HepG2 (cell line): ENCODE results near the gene DIP2C.

ENCODE experiments used
- EZH2 ChIP-seq: conservative IDR thresholded peaks from 2 replicates; pipeline ENCODE4 v1.6.1; 2012; ENCODE audit warnings: mild to moderate bottlenecking, low read depth, low read length, moderate library complexity
- GABPB1 ChIP-seq: IDR thresholded peaks from 2 replicates; pipeline ENCODE4 v1.6.1; 2016; ENCODE audit warnings: mild to moderate bottlenecking, missing genetic modification reagents, moderate library complexity, missing compliant biosample characterization
- HNRNPUL1 ChIP-seq: fragments of 200-400 bp; formaldehyde crosslinking; IDR thresholded peaks from 2 replicates; pipeline ENCODE4 v1.6.1; 2017; ENCODE audit warnings: low read depth, mild to moderate bottlenecking, low read length, moderate library complexity
- MAZ ChIP-seq, 2 experiments: sonication (generic) in 1 of 2; formaldehyde crosslinking in 1 of 2; IDR thresholded peaks; 2 replicates each; pipeline versions ENCODE4 v1.5.0 to v1.6.1; 2012 to 2020; ENCODE audit warnings: low read depth in 2 of 2, mild to moderate bottlenecking in 2 of 2, borderline replicate concordance in 1 of 2, improper control_type of control experiment in 1 of 2, low read length in 1 of 2, missing genetic modification reagents in 1 of 2, moderate library complexity in 1 of 2
- NFE2L2 ChIP-seq: fragments of 150-350 bp; IDR thresholded peaks from 2 replicates; pipeline ENCODE4 v1.6.1; 2014; ENCODE audit warnings: low read length
- NR2C2 ChIP-seq: sonication (generic); formaldehyde crosslinking; IDR thresholded peaks from 2 replicates; pipeline ENCODE4 v1.4.0; 2020; ENCODE audit warnings: missing genetic modification reagents, mild to moderate bottlenecking, moderate library complexity, borderline replicate concordance
- REST ChIP-seq, 2 experiments: IDR thresholded peaks; 2 replicates each; pipeline ENCODE4 v1.6.1; 2011 to 2012; ENCODE audit warnings: low read length in 2 of 2, borderline replicate concordance in 1 of 2, low read depth in 1 of 2, mild to moderate bottlenecking in 1 of 2, moderate library complexity in 1 of 2
- ZFP36 ChIP-seq: fragments of 150-350 bp; IDR thresholded peaks from 2 replicates; pipeline ENCODE4 v1.6.1; 2018; ENCODE audit warnings: borderline replicate concordance, low read length, low read depth; ENCODE audit not compliant: partially characterized antibody
- ZNF510 ChIP-seq: sonication (generic); formaldehyde crosslinking; IDR thresholded peaks from 2 replicates; pipeline ENCODE4 v1.4.0; 2020; ENCODE audit warnings: low read depth, mild to moderate bottlenecking, missing genetic modification reagents
- ZNF83 ChIP-seq: sonication (generic); formaldehyde crosslinking; IDR thresholded peaks from 2 replicates; pipeline ENCODE4 v1.4.0; 2020; ENCODE audit warnings: missing genetic modification reagents, mild to moderate bottlenecking, borderline replicate concordance
- TF ChIP-seq, protein P1 (sequence below): IDR thresholded peaks from 2 replicates; pipeline ENCODE4 v1.6.1; 2016; ENCODE audit warnings: missing compliant biosample characterization, missing genetic modification reagents, borderline replicate concordance
- TF ChIP-seq, protein P2 (sequence below): IDR thresholded peaks from 2 replicates; pipeline ENCODE4 v1.6.1; 2016; ENCODE audit warnings: mild to moderate bottlenecking, missing biosample characterization, missing genetic modification reagents
- TF ChIP-seq, protein P3 (sequence below): sonication (generic); formaldehyde crosslinking; IDR thresholded peaks from 2 replicates; pipeline ENCODE4 v1.5.0; 2020; ENCODE audit warnings: mild to moderate bottlenecking, missing genetic modification reagents, moderate library complexity

GRCh38 chr10:656883-657282 is 32.6 kb downstream of the DIP2C start:
- TF ChIP-seq ZNF83 (CRISPR knock-in tag) (no peak), GABPB1 (CRISPR knock-in tag) (no peak), ZFP36 (no peak), HNRNPUL1 (no peak), NFE2L2 (no peak), REST (IDR thresholded peaks at IDR 0.05; ENCODE audit: borderline replicate concordance in 1 of 2, low read depth in 1 of 2, low read length in 2 of 2) (no peak), ZNF510 (CRISPR knock-in tag) (no peak), EZH2 (no peak), NR2C2 (no peak), MAZ (IDR thresholded peaks at IDR 0.05; ENCODE audit: borderline replicate concordance, low read depth, low read length) (no peak), MAZ (CRISPR knock-in tag; IDR thresholded peaks at IDR 0.05; ENCODE audit: low read depth) (no peak)
- TF ChIP-seq, protein P1, sequence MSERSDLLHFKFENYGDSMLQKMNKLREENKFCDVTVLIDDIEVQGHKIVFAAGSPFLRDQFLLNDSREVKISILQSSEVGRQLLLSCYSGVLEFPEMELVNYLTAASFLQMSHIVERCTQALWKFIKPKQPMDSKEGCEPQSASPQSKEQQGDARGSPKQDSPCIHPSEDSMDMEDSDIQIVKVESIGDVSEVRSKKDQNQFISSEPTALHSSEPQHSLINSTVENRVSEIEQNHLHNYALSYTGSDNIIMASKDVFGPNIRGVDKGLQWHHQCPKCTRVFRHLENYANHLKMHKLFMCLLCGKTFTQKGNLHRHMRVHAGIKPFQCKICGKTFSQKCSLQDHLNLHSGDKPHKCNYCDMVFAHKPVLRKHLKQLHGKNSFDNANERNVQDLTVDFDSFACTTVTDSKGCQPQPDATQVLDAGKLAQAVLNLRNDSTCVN, result no peak
- TF ChIP-seq, protein P2, sequence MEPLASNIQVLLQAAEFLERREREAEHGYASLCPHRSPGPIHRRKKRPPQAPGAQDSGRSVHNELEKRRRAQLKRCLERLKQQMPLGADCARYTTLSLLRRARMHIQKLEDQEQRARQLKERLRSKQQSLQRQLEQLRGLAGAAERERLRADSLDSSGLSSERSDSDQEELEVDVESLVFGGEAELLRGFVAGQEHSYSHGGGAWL (CRISPR knock-in tag), result no peak
- TF ChIP-seq, protein P3, sequence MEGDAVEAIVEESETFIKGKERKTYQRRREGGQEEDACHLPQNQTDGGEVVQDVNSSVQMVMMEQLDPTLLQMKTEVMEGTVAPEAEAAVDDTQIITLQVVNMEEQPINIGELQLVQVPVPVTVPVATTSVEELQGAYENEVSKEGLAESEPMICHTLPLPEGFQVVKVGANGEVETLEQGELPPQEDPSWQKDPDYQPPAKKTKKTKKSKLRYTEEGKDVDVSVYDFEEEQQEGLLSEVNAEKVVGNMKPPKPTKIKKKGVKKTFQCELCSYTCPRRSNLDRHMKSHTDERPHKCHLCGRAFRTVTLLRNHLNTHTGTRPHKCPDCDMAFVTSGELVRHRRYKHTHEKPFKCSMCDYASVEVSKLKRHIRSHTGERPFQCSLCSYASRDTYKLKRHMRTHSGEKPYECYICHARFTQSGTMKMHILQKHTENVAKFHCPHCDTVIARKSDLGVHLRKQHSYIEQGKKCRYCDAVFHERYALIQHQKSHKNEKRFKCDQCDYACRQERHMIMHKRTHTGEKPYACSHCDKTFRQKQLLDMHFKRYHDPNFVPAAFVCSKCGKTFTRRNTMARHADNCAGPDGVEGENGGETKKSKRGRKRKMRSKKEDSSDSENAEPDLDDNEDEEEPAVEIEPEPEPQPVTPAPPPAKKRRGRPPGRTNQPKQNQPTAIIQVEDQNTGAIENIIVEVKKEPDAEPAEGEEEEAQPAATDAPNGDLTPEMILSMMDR (CRISPR knock-in tag), result no peak
